WTC11 (cell line): ENCODE data around the gene MYOM1. TPM values are rescaled to one million over a fixed set of nuclear protein-coding genes. Genes with fewer than 3 reads are reported as not detected.

ENCODE experiments used
- ATAC-seq: fragments of 200-7000 bp; cut with Tn5 transposase; 2 replicates; pipeline ENCODE4 v1.10.0; 2021; ENCODE audit warnings: mild to moderate bottlenecking, moderate library complexity
- CTCF ChIA-PET: fragments of 300-600 bp; sonication (Branson Sonifier 250); formaldehyde crosslinking; loops from one replicate; lab custom pipeline; 2021; ENCODE audit warnings: antibody characterized with exemption; lab: Charles Lee
- POLR2A ChIA-PET: fragments of 350-600 bp; sonication (Branson Sonifier 250); formaldehyde crosslinking; loops from one replicate; lab custom pipeline; 2021; ENCODE audit warnings: antibody characterized with exemption; lab: Charles Lee
- DNase-seq: peaks from one replicate; pipeline ENCODE4 v3.0.0; 2021; ENCODE audit warnings: low spot score
- H3K27ac Mint-ChIP-seq: 2 replicates; pipeline ENCODE4 v1.8.0; 2021; ENCODE audit warnings: mixed read lengths
- H3K27me3 Mint-ChIP-seq: 2 replicates; pipeline ENCODE4 v1.8.0; 2021; ENCODE audit warnings: low read depth, mild to moderate bottlenecking, moderate library complexity, mixed read lengths
- H3K36me3 Mint-ChIP-seq: 2 replicates; pipeline ENCODE4 v1.8.0; 2021; ENCODE audit warnings: mixed read lengths
- H3K4me1 Mint-ChIP-seq: 2 replicates; pipeline ENCODE4 v1.8.0; 2022; ENCODE audit warnings: mixed read lengths
- H3K4me3 Mint-ChIP-seq: 2 replicates; pipeline ENCODE4 v1.8.0; 2021; ENCODE audit warnings: mild to moderate bottlenecking, moderate library complexity, mixed read lengths
- H3K9me3 Mint-ChIP-seq: 2 replicates; pipeline ENCODE4 v1.8.0; 2021; ENCODE audit warnings: mixed read lengths
- CREM ChIP-seq: sonication (generic); formaldehyde crosslinking; IDR thresholded peaks from 2 replicates; pipeline ENCODE4 v1.8.1; 2022; ENCODE audit warnings: mild to moderate bottlenecking, missing genetic modification reagents, moderate library complexity
- ETV6 ChIP-seq: sonication (generic); formaldehyde crosslinking; IDR thresholded peaks from 2 replicates; pipeline ENCODE4 v1.8.1; 2022; ENCODE audit warnings: mild to moderate bottlenecking, missing genetic modification reagents
- FOXP1 ChIP-seq: sonication (generic); formaldehyde crosslinking; IDR thresholded peaks from 2 replicates; pipeline ENCODE4 v1.8.0; 2022; ENCODE audit warnings: missing genetic modification reagents, mild to moderate bottlenecking, moderate library complexity, borderline replicate concordance
- GABPB1 ChIP-seq: sonication (generic); formaldehyde crosslinking; IDR thresholded peaks from 2 replicates; pipeline ENCODE4 v1.8.1; 2023; ENCODE audit warnings: mild to moderate bottlenecking, missing genetic modification reagents
- JAZF1 ChIP-seq: fragments of 250-450 bp; sonication (Bioruptor Pico); IDR thresholded peaks from 2 replicates; pipeline ENCODE4 v1.9.0; 2021; ENCODE audit warnings: moderate library complexity, mild to moderate bottlenecking, inconsistent platforms
- JUN ChIP-seq: sonication (generic); formaldehyde crosslinking; IDR thresholded peaks from 2 replicates; pipeline ENCODE4 v1.8.0; 2023; ENCODE audit warnings: mild to moderate bottlenecking, missing genetic modification reagents
- MXD4 ChIP-seq: fragments of 250-450 bp; sonication (Bioruptor Pico); IDR thresholded peaks from 2 replicates; pipeline ENCODE4 v1.8.0; 2021; ENCODE audit warnings: mild to moderate bottlenecking, moderate library complexity, borderline replicate concordance
- NFYB ChIP-seq: sonication (generic); formaldehyde crosslinking; conservative IDR thresholded peaks from 2 replicates; pipeline ENCODE4 v1.8.0; 2022; ENCODE audit warnings: low read depth, missing genetic modification reagents
- RORB ChIP-seq: fragments of 250-450 bp; sonication (Bioruptor Pico); IDR thresholded peaks from 2 replicates; pipeline ENCODE4 v1.9.0; 2021; ENCODE audit warnings: mild to moderate bottlenecking
- TEAD1 ChIP-seq: sonication (generic); formaldehyde crosslinking; IDR thresholded peaks from 2 replicates; pipeline ENCODE4 v1.8.0; 2022; ENCODE audit warnings: mild to moderate bottlenecking, missing genetic modification reagents
- ZBTB21 ChIP-seq: sonication (generic); formaldehyde crosslinking; IDR thresholded peaks from 2 replicates; pipeline ENCODE4 v1.8.1; 2023; ENCODE audit warnings: mild to moderate bottlenecking, missing genetic modification reagents, borderline replicate concordance
- ZNF219 ChIP-seq: sonication (generic); formaldehyde crosslinking; IDR thresholded peaks from 2 replicates; pipeline ENCODE4 v1.8.0; 2023; ENCODE audit warnings: missing genetic modification reagents, mild to moderate bottlenecking, borderline replicate concordance
- ZNF317 ChIP-seq: sonication (generic); formaldehyde crosslinking; IDR thresholded peaks from 2 replicates; pipeline ENCODE4 v1.8.1; 2023; ENCODE audit warnings: low read depth, mild to moderate bottlenecking, moderate library complexity, missing genetic modification reagents, borderline replicate concordance
- total RNA-seq: library from RNA; stranded (reverse); gene quantifications from 3 replicates; pipeline ENCODE4 v1.2.3, GENCODE V29; 2021
- TF ChIP-seq, protein P1 (sequence below): sonication (generic); formaldehyde crosslinking; IDR thresholded peaks from 2 replicates; pipeline ENCODE4 v1.8.0; 2023; ENCODE audit warnings: mild to moderate bottlenecking, missing genetic modification reagents
- TF ChIP-seq, protein P2 (sequence below): sonication (generic); formaldehyde crosslinking; IDR thresholded peaks from 2 replicates; pipeline ENCODE4 v1.8.0; 2023; ENCODE audit warnings: missing genetic modification reagents, mild to moderate bottlenecking, borderline replicate concordance
- TF ChIP-seq, protein P3 (sequence below): fragments of 250-450 bp; sonication (Bioruptor Pico); conservative IDR thresholded peaks from 2 replicates; pipeline ENCODE4 v1.9.0; 2021; ENCODE audit warnings: mild to moderate bottlenecking
- TF ChIP-seq, protein P4 (sequence below): sonication (generic); formaldehyde crosslinking; conservative IDR thresholded peaks from 2 replicates; pipeline ENCODE4 v1.8.1; 2022; ENCODE audit warnings: mild to moderate bottlenecking, missing genetic modification reagents

The MYOM1 gene
- total RNA-seq, 1 experiment from 2014 or later: 0.35 TPM

DNA sequence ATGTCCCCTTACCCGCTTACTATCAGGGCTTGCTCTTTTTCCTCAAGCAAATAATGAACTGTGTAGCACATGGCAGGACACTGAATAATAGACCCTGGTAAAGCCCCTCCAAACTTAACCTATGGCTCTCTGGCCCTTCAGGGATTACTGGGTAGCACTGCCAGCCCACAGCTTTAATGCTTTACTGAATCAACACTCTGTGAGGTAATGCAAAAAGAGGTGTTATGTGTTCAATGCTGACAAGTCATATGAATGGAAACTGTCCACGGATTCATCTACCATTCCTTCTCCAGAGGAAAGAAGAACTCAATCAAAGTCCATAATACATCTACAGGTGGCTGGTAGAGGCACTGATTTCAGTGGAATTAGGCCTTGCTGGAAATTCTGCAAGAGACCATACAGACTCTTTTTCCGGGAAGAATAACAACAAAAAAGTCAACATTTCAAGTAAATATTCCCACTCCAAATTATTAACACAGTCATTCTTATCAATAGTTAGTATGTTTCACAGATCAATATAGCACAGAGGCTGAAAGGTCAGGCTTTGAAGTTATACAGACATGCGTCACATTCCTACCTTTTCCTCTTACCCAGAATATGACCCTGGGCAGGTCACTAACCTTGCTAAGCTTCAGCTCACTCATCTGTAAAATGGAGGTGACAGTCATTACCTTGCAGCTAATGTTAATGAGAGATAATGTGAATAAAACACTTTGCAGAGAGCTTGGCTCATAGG, 13.8 kb upstream of the MYOM1 start:
- peak; percentile 60; the same call in 1 of the 2 replicates for TF ChIP-seq GABPB1 (CRISPR knock-in tag)
- TF ChIP-seq JUN: no peak
- TF ChIP-seq, protein P1, sequence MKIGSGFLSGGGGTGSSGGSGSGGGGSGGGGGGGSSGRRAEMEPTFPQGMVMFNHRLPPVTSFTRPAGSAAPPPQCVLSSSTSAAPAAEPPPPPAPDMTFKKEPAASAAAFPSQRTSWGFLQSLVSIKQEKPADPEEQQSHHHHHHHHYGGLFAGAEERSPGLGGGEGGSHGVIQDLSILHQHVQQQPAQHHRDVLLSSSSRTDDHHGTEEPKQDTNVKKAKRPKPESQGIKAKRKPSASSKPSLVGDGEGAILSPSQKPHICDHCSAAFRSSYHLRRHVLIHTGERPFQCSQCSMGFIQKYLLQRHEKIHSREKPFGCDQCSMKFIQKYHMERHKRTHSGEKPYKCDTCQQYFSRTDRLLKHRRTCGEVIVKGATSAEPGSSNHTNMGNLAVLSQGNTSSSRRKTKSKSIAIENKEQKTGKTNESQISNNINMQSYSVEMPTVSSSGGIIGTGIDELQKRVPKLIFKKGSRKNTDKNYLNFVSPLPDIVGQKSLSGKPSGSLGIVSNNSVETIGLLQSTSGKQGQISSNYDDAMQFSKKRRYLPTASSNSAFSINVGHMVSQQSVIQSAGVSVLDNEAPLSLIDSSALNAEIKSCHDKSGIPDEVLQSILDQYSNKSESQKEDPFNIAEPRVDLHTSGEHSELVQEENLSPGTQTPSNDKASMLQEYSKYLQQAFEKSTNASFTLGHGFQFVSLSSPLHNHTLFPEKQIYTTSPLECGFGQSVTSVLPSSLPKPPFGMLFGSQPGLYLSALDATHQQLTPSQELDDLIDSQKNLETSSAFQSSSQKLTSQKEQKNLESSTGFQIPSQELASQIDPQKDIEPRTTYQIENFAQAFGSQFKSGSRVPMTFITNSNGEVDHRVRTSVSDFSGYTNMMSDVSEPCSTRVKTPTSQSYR (CRISPR knock-in tag): no peak
- H3K27ac Mint-ChIP-seq: no peak overlapping the region
- H3K9me3 Mint-ChIP-seq: peaks cover 13% of the 10 kb centered on the region
- no peak for ATAC-seq
- no peak for DNase-seq
- ChIA-PET CTCF (interaction anchor here (0.7 to 1.0 kb wide), 2 partner anchors 12 to 239 kb away, joined by 3 to 5 read pairs; no protein-coding TSS in a partner anchor), POLR2A (no interaction called here)
- H3K36me3 Mint-ChIP-seq: peaks cover 7% of the 10 kb centered on the region; the same call in 1 of the 2 replicates
- H3K27me3 Mint-ChIP-seq: no peaks in the 10 kb centered on the region
- no peak overlapping the region for H3K4me3 Mint-ChIP-seq
- H3K4me1 Mint-ChIP-seq: peaks cover 8% of the 10 kb centered on the region

DNA sequence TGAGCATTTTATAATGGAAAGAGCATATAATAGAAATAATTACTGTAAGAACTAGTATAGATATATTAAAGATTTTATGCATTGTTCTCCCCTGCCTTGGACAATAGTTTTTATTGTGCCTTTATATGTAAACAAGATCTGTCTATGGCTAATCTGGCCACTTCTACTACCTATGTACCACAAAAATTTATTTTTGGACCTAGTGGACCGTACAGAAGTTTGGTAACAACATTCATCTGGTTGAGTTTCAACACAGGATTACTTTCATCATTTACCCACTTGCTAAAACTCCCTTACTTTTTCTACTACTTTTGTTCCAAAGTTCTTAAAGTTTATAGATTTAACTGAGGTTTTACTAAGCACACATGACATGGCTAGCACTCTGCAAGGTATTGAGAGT, 13.2 kb upstream of the MYOM1 start:
- ATAC-seq (no peak), DNase-seq (no peak)
- peaks cover 8% of the 10 kb centered on the region for H3K9me3 Mint-ChIP-seq
- TF ChIP-seq ZNF219 (CRISPR knock-in tag) (no peak), JAZF1 (CRISPR knock-in tag) (no peak), MXD4 (no peak), RORB (no peak)
- TF ChIP-seq, protein P2, sequence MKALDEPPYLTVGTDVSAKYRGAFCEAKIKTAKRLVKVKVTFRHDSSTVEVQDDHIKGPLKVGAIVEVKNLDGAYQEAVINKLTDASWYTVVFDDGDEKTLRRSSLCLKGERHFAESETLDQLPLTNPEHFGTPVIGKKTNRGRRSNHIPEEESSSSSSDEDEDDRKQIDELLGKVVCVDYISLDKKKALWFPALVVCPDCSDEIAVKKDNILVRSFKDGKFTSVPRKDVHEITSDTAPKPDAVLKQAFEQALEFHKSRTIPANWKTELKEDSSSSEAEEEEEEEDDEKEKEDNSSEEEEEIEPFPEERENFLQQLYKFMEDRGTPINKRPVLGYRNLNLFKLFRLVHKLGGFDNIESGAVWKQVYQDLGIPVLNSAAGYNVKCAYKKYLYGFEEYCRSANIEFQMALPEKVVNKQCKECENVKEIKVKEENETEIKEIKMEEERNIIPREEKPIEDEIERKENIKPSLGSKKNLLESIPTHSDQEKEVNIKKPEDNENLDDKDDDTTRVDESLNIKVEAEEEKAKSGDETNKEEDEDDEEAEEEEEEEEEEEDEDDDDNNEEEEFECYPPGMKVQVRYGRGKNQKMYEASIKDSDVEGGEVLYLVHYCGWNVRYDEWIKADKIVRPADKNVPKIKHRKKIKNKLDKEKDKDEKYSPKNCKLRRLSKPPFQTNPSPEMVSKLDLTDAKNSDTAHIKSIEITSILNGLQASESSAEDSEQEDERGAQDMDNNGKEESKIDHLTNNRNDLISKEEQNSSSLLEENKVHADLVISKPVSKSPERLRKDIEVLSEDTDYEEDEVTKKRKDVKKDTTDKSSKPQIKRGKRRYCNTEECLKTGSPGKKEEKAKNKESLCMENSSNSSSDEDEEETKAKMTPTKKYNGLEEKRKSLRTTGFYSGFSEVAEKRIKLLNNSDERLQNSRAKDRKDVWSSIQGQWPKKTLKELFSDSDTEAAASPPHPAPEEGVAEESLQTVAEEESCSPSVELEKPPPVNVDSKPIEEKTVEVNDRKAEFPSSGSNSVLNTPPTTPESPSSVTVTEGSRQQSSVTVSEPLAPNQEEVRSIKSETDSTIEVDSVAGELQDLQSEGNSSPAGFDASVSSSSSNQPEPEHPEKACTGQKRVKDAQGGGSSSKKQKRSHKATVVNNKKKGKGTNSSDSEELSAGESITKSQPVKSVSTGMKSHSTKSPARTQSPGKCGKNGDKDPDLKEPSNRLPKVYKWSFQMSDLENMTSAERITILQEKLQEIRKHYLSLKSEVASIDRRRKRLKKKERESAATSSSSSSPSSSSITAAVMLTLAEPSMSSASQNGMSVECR: no peak
- TF ChIP-seq, protein P3, sequence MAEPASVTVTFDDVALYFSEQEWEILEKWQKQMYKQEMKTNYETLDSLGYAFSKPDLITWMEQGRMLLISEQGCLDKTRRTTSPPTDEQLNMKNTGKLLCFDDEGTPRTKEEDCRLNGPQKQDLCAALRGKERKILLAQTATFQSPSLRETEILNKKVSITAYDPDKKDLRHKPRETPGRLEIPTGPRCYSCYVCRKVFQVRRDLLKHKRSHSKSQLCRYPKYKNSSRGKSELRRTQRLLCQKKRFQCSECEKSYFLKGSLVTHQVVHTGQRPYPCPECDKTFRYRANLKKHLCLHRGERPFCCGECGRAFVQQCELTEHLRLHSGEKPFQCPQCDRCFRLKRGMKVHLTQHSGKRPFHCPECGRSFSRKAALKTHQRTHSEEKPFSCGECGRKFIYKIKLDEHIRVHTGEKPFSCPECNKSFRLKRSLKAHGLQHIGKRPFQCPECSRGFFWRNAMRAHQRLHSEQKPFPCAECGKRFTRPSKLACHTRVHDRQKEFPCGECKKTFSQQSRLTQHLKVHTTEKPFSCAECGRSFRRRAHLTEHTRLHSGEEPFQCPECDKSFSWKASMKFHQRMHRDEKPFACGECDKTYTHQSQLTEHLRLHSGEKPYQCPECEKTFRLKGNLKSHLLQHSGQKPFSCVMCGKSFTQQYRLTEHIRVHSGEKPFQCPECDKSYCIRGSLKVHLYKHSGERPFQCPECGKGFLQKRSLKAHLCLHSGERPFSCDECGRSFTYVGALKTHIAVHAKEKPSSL (CRISPR knock-in tag): no peak
- H3K4me1 Mint-ChIP-seq: peaks cover 8% of the 10 kb centered on the region
- no peaks in the 10 kb centered on the region for H3K27me3 Mint-ChIP-seq
- CTCF ChIA-PET: no interaction called here
- POLR2A ChIA-PET: no interaction called here
- no peak overlapping the region for H3K27ac Mint-ChIP-seq
- H3K36me3 Mint-ChIP-seq: 0 out of 2 replicates have a peak, but pooled peaks cover 4% of the 10 kb centered on the region
- H3K4me3 Mint-ChIP-seq: no peak overlapping the region

DNA sequence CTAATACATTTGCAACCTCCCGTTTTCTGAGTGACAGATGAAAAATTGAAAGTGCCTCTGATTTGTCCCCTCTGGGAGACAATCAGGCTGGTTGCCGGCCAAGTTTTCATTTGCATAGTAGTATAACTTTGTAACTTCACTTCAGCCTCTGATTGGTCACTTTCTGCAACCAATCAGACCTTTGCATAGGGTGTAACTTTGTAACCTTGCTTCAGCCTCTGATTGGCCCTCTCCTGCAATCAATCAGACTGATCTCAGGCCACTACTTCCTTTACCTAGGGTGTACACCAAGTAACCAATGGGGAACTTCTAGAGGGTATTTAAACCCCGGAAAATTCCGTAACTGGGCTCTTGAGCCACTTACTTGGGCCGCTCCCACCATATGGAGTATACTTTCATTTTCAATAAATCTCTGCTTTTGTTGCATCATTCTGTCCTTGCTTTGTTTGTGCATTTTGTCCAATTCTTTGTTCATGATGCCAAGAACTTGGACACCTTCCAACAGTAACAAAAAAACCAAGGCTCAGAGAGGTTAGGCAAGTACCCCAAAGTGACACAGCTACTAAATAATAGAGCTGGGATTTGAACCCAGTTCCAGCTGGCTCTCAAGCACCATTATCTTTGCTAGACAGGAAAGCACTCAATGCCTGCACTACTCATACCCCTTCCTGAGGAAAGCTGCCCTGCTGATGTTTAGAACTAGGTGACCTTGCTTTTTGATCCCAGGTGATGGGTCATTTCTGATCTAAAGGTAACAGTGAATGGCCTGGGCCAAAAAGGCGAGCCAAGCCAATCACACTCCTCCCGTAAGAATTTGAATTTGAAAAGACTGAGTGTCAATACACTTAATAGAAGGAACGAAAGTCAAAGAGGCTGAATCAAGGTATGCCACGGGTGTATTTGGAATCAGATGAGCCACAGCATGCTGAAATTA, 10.9 kb upstream of the MYOM1 start:
- CTCF ChIA-PET: interaction anchor here (0.6 to 2.3 kb wide), 2 partner anchors 15 to 47 kb away, joined by 3 to 4 read pairs; no protein-coding TSS in a partner anchor
- DNase-seq (no peak), ATAC-seq (peak; percentile 90)
- Mint-ChIP-seq H3K27ac (peak overlapping the region; percentile 76), H3K36me3 (no peaks in the 10 kb centered on the region), H3K9me3 (peaks cover 4% of the 10 kb centered on the region), H3K4me1 (peaks cover 8% of the 10 kb centered on the region), H3K4me3 (no peak overlapping the region), H3K27me3 (no peaks in the 10 kb centered on the region; the same call in 1 of the 2 replicates)
- POLR2A ChIA-PET: interaction anchor here (0.7 kb wide), 1 partner anchor 204 kb away, joined by 7 read pairs; no protein-coding TSS in a partner anchor
- TF ChIP-seq, protein P4, sequence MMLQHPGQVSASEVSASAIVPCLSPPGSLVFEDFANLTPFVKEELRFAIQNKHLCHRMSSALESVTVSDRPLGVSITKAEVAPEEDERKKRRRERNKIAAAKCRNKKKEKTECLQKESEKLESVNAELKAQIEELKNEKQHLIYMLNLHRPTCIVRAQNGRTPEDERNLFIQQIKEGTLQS (CRISPR knock-in tag): no peak
- TF ChIP-seq ZBTB21 (CRISPR knock-in tag): no peak
- no peak for TF ChIP-seq FOXP1 (CRISPR knock-in tag)
- no peak for TF ChIP-seq JAZF1 (CRISPR knock-in tag)
- TF ChIP-seq ZNF317 (CRISPR knock-in tag): no peak
- no peak for TF ChIP-seq TEAD1 (CRISPR knock-in tag)
- 0 out of 2 replicates have a peak, but pooled peaks have one; percentile 21 for TF ChIP-seq ETV6
- TF ChIP-seq NFYB: peak; percentile 73
- no peak for TF ChIP-seq CREM (CRISPR knock-in tag)
- TF ChIP-seq GABPB1 (CRISPR knock-in tag): 0 out of 2 replicates have a peak, but pooled peaks have one; percentile 15
